Measurements from ENCODE around the gene RCAN2. TPM values are rescaled to one million over a fixed set of nuclear protein-coding genes. Genes with fewer than 3 reads are reported as not detected.

Gene RCAN2
- total and polyA plus RNA-seq, 2 donors (not counting 1 experiment from before 2014, with no cell fraction given): not detected

DNA sequence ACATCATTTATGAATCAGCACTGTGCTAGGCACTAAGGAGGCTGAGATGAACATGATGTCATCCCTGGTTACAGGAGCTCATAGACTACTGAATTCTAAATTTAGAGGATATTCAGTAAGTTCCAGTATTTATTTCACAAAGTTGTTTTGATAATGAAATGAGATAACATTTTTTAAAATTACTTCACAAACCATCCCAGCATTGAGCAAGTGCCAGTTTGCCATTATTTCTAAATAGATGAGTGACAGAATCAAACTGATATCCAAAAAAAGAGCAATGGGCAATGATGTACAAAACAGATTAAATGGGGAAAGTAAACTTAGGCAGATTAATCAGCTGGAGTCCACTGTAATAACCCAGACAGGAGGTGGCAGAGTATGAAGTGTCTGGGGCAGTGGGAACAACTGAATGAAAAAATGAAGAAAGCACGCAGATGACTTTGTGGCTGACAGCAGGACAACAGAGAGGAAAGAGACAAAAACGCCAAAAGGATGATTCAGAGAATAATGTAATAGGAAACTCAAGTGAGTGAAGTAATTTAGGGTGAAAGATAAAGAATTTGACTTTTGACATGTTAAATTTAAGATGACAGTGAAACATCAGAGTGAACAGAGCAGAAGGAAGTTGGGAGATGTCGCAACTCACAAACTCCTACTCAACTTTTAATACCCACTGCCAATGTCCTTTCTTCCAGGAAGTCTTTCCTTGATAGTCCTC is 70.2 kb downstream of the RCAN2 start:
- no peaks in the 10 kb centered on the region for H3K9me3 ChIP-seq (ENCODE audit: control extremely low read depth in 1 of 3, control insufficient read depth in 2 of 3, insufficient read depth in 1 of 3, low read length in 2 of 3)
- no peaks in the 10 kb centered on the region for H4K20me1 ChIP-seq (ENCODE audit: control insufficient read depth, insufficient read depth, low read length, poor library complexity, severe bottlenecking)
- H3K27ac Mint-ChIP-seq: no peak overlapping the region
- CTCF ChIA-PET: interaction anchor here (1.0 to 2.9 kb wide), 2 partner anchors 11 to 13 kb away, joined by 5 to 6 read pairs; no protein-coding TSS in a partner anchor
- H3K9ac ChIP-seq (ENCODE audit: low read length): no peak overlapping the region
- no peak overlapping the region for H2AFZ ChIP-seq (ENCODE audit: insufficient read depth, low read depth, low read length, poor library complexity, severe bottlenecking)
- no peak overlapping the region for H3K4me2 ChIP-seq (replicated peaks; ENCODE audit: low read depth, low read length, poor library complexity, severe bottlenecking)
- no peaks in the 10 kb centered on the region for H3K79me2 ChIP-seq (ENCODE audit: control insufficient read depth, insufficient read depth, low read length)
- peaks cover 7% of the 10 kb centered on the region for H3K27me3 Mint-ChIP-seq
- POLR2A ChIA-PET: no interaction called here
- no peaks in the 10 kb centered on the region for H3K4me1 ChIP-seq (ENCODE audit: control insufficient read depth in 2 of 2, insufficient read depth in 2 of 2, low read length in 2 of 2)
- 100% methylated on average over 2 of the region's 3 CpGs for WGBS (ENCODE audit: insufficient coverage)
- H3K4me1 Mint-ChIP-seq: no peaks in the 10 kb centered on the region
- H3K36me3 ChIP-seq (replicated peaks in 1 of 2; ENCODE audit: control extremely low read depth in 1 of 2, control insufficient read depth in 1 of 2, extremely low read depth in 1 of 2, insufficient read depth in 2 of 2, low read length in 1 of 2): no peaks in the 10 kb centered on the region
- no peak for ATAC-seq (ENCODE audit: low read depth)
- no peaks in the 10 kb centered on the region for H3K9me3 Mint-ChIP-seq (ENCODE audit: insufficient read depth)
- H3K27ac ChIP-seq (ENCODE audit: low read length in 2 of 2): no peak overlapping the region
- intact Hi-C loops (cut with micrococcal nuclease): no loop called here
- no peak overlapping the region for H3K4me3 ChIP-seq (ENCODE audit: control extremely low read depth in 1 of 5, extremely low read depth in 1 of 5, insufficient read depth in 1 of 5, low read depth in 2 of 5, low read length in 4 of 5)
- no peak overlapping the region for H3K4me3 Mint-ChIP-seq
- no peaks in the 10 kb centered on the region for H3K27me3 ChIP-seq (replicated peaks in 1 of 4; ENCODE audit: control extremely low read depth in 1 of 4, control insufficient read depth in 3 of 4, insufficient read depth in 4 of 4, low read length in 3 of 4)
- DNase-seq: no peak
- TF ChIP-seq, protein P1, sequence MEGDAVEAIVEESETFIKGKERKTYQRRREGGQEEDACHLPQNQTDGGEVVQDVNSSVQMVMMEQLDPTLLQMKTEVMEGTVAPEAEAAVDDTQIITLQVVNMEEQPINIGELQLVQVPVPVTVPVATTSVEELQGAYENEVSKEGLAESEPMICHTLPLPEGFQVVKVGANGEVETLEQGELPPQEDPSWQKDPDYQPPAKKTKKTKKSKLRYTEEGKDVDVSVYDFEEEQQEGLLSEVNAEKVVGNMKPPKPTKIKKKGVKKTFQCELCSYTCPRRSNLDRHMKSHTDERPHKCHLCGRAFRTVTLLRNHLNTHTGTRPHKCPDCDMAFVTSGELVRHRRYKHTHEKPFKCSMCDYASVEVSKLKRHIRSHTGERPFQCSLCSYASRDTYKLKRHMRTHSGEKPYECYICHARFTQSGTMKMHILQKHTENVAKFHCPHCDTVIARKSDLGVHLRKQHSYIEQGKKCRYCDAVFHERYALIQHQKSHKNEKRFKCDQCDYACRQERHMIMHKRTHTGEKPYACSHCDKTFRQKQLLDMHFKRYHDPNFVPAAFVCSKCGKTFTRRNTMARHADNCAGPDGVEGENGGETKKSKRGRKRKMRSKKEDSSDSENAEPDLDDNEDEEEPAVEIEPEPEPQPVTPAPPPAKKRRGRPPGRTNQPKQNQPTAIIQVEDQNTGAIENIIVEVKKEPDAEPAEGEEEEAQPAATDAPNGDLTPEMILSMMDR (IDR thresholded peaks at IDR 0.05): no peak
- no peak for TF ChIP-seq EZH2 (IDR thresholded peaks at IDR 0.05; ENCODE audit: borderline replicate concordance, insufficient read depth, low read depth, low read length, poor library complexity, severe bottlenecking)

DNA sequence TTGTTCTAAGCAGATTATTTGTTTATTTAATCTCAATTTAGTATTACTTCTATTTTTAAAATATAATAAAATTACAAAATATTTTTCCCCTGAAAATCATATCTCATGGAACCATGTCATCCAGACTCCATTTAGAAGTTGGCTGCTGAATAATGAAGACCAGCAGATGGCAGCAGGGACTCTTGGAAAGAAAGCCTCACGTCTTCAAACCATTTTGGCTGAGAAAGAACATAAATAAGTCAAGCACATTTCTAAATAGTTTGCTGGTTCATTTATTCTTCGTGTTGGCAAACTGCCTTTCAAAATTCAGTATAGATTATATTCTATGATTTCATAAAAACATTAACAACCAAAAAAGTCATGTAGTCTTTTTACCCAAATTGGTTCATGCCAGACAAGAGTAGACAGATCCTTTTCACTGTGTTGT is 71.7 kb downstream of the RCAN2 start:
- TF ChIP-seq EZH2 (IDR thresholded peaks at IDR 0.05; ENCODE audit: borderline replicate concordance, insufficient read depth, low read depth, low read length, poor library complexity, severe bottlenecking): no peak
- TF ChIP-seq, protein P1 (IDR thresholded peaks at IDR 0.05): peak; percentile 69
- H3K4me1 Mint-ChIP-seq: no peaks in the 10 kb centered on the region
- no CpG with 5 or more reads among the region's 2 CpGs for WGBS (ENCODE audit: insufficient coverage)
- H2AFZ ChIP-seq (ENCODE audit: insufficient read depth, low read depth, low read length, poor library complexity, severe bottlenecking): no peak overlapping the region
- CTCF ChIA-PET: interaction anchor here (0.7 to 14.6 kb wide), 7 partner anchors 9 to 988 kb away, joined by 3 to 340 read pairs (median 5); no protein-coding TSS in a partner anchor
- POLR2A ChIA-PET: no interaction called here
- H3K27ac Mint-ChIP-seq: no peak overlapping the region
- peak; percentile 40 for DNase-seq
- no peaks in the 10 kb centered on the region for H3K9me3 Mint-ChIP-seq (ENCODE audit: insufficient read depth)
- ATAC-seq (ENCODE audit: low read depth): no peak
- H3K27ac ChIP-seq (ENCODE audit: low read length in 2 of 2): no peak overlapping the region
- H3K79me2 ChIP-seq (ENCODE audit: control insufficient read depth, insufficient read depth, low read length): no peaks in the 10 kb centered on the region
- no peaks in the 10 kb centered on the region for H3K9me3 ChIP-seq (ENCODE audit: control extremely low read depth in 1 of 3, control insufficient read depth in 2 of 3, insufficient read depth in 1 of 3, low read length in 2 of 3)
- no peak overlapping the region for H3K4me3 Mint-ChIP-seq
- H3K9ac ChIP-seq (ENCODE audit: low read length): no peak overlapping the region
- no peaks in the 10 kb centered on the region for H4K20me1 ChIP-seq (ENCODE audit: control insufficient read depth, insufficient read depth, low read length, poor library complexity, severe bottlenecking)
- H3K4me3 ChIP-seq (ENCODE audit: control extremely low read depth in 1 of 5, extremely low read depth in 1 of 5, insufficient read depth in 1 of 5, low read depth in 2 of 5, low read length in 4 of 5): no peak overlapping the region
- no peak overlapping the region for H3K4me2 ChIP-seq (replicated peaks; ENCODE audit: low read depth, low read length, poor library complexity, severe bottlenecking)
- peaks cover 7% of the 10 kb centered on the region for H3K27me3 Mint-ChIP-seq
- no peaks in the 10 kb centered on the region for H3K27me3 ChIP-seq (replicated peaks in 1 of 4; ENCODE audit: control extremely low read depth in 1 of 4, control insufficient read depth in 3 of 4, insufficient read depth in 4 of 4, low read length in 3 of 4)
- H3K4me1 ChIP-seq (ENCODE audit: control insufficient read depth in 2 of 2, insufficient read depth in 2 of 2, low read length in 2 of 2): no peaks in the 10 kb centered on the region
- no peaks in the 10 kb centered on the region for H3K36me3 ChIP-seq (replicated peaks in 1 of 2; ENCODE audit: control extremely low read depth in 1 of 2, control insufficient read depth in 1 of 2, extremely low read depth in 1 of 2, insufficient read depth in 2 of 2, low read length in 1 of 2)
- intact Hi-C loops (cut with micrococcal nuclease): loop anchor here (1.0 to 5.0 kb wide), 2 partner anchors 207 to 628 kb away; no protein-coding TSS in a partner anchor

All from B cell (primary cell).